Measurements from ENCODE around the gene FBLIM1.

GRCh38 chr1:15730423-15730822 is 28.2 kb upstream of the FBLIM1 start:
- TF ChIP-seq CTCF (IDR thresholded peaks at IDR 0.05 in 2 of 3, conservative IDR thresholded peaks at IDR 0.05 in 1 of 3; ENCODE audit: borderline replicate concordance in 1 of 3, insufficient read depth in 1 of 3, low read depth in 2 of 3, low read length in 2 of 3) (no peak), REST (IDR thresholded peaks at IDR 0.05; ENCODE audit: low read depth) (no peak), EZH2phosphoT487 (IDR thresholded peaks at IDR 0.05; ENCODE audit: borderline replicate concordance) (no peak), POLR2A (IDR thresholded peaks at IDR 0.05; ENCODE audit: borderline replicate concordance, extremely low read depth, insufficient read depth, insufficient read length) (no peak), JUND (IDR thresholded peaks at IDR 0.05) (no peak), ZBTB33 (IDR thresholded peaks at IDR 0.05; ENCODE audit: extremely low read depth, insufficient replicate concordance, low read length) (no peak), FOSL1 (IDR thresholded peaks at IDR 0.05; ENCODE audit: low read depth) (no peak), EZH2 (IDR thresholded peaks at IDR 0.05) (no peak), SIN3A (IDR thresholded peaks at IDR 0.05; ENCODE audit: low read depth) (no peak), MAX (IDR thresholded peaks at IDR 0.05) (no peak), ZFX (IDR thresholded peaks at IDR 0.05) (no peak), POLR2AphosphoS5 (IDR thresholded peaks at IDR 0.05; ENCODE audit: low read depth, low read length) (no peak), ATF3 (IDR thresholded peaks at IDR 0.05) (no peak), CEBPB (IDR thresholded peaks at IDR 0.05; ENCODE audit: low read depth) (no peak)

All from HCT116 (cell line).